HCT116 (cell line): Measurements from ENCODE around the gene WNK1. TPM values are rescaled to one million over a fixed set of nuclear protein-coding genes. Genes with fewer than 3 reads are reported as not detected.

Source experiments
- ATAC-seq: fragments of 200-7000 bp; cut with Tn5 transposase; 2 replicates; pipeline ENCODE4 v1.9.1; 2020; ENCODE audit warnings: mild to moderate bottlenecking, moderate library complexity
- BruUV-seq: library from RNA; stranded (reverse); fragments of 400-500 nt; replicated peaks from 2 replicates; lab custom pipeline; 2021; lab: Mats Ljungman, UMichigan
- CTCF ChIA-PET: fragments of 300-600 bp; sonication (Branson Sonifier 250); formaldehyde crosslinking; loops from one replicate; lab custom pipeline; 2021; ENCODE audit warnings: antibody characterized with exemption; lab: Charles Lee
- POLR2A ChIA-PET: fragments of 300-600, 350-600 bp; sonication (Branson Sonifier 250); formaldehyde crosslinking; loops from one replicate; lab custom pipeline; 2021; ENCODE audit warnings: antibody characterized with exemption; lab: Charles Lee
- RAD21 ChIA-PET, 2 experiments: fragments of 300-600 bp; sonication (Branson Sonifier 250); formaldehyde crosslinking; loops; one replicate each; lab custom pipeline; 2023; ENCODE audit warnings: low total read pairs in 2 of 2; ENCODE audit not compliant: uncharacterized antibody in 2 of 2, unreplicated experiment in 2 of 2, low non-redundant PET in 1 of 2; lab: Charles Lee
- DNase-seq: peaks from one replicate; pipeline ENCODE4 v3.0.0-alpha.2; 2010; ENCODE audit warnings: low read depth, low spot score
- H2AFZ ChIP-seq: fragments of 200-600 bp; shearing (Covaris generic), sonication (generic); 2 replicates; pipeline ENCODE4 v1.6.1; 2017; ENCODE audit warnings: low read depth, mixed run types, mixed read lengths, antibody characterized with exemption, low read length; ENCODE audit not compliant: poor library complexity, severe bottlenecking
- H3K27ac ChIP-seq: 2 replicates; pipeline ENCODE4 v1.5.1; 2012; ENCODE audit warnings: low read depth, low read length
- H3K27me3 ChIP-seq: fragments of 200-600 bp; sonication (generic); 2 replicates; pipeline ENCODE4 v1.6.1; 2016; ENCODE audit warnings: mixed run types, low read length, mixed read lengths; ENCODE audit not compliant: insufficient read depth
- H3K36me3 ChIP-seq, 2 experiments: fragments of 200-500 bp in 1 of 2; fragments of 200-600 bp in 1 of 2; sonication (Bioruptor generic) in 1 of 2; sonication (generic) in 1 of 2; 2 replicates each; pipeline versions ENCODE4 v1.5.1 to v1.6.1; 2014 to 2016; ENCODE audit warnings: low read length in 2 of 2, inconsistent platforms in 1 of 2, mixed read lengths in 1 of 2, mixed run types in 1 of 2; ENCODE audit not compliant: insufficient read depth in 2 of 2, control insufficient read depth in 1 of 2
- H3K4me1 ChIP-seq, 2 experiments: fragments of 200-600 bp in 1 of 2; sonication (generic) in 1 of 2; 2 replicates each; pipeline versions ENCODE4 v1.5.1 to v1.6.1; 2012 to 2017; ENCODE audit warnings: low read length in 2 of 2, inconsistent platforms in 1 of 2, mild to moderate bottlenecking in 1 of 2, mixed read lengths in 1 of 2, mixed run types in 1 of 2, moderate library complexity in 1 of 2; ENCODE audit not compliant: insufficient read depth in 2 of 2, control insufficient read depth in 1 of 2
- H3K4me2 ChIP-seq: fragments of 200-600 bp; sonication (generic); 2 replicates; pipeline ENCODE4 v1.6.1; 2017; ENCODE audit warnings: mixed run types, low read length, mixed read lengths
- H3K4me3 ChIP-seq, 2 experiments: fragments of 200-600 bp in 1 of 2; sonication (generic) in 1 of 2; replicated peaks in 1 of 2; 2 replicates each; pipeline ENCODE4 v1.5.1; 2011 to 2016; ENCODE audit warnings: low read length in 2 of 2, control low read depth in 1 of 2, low read depth in 1 of 2, mild to moderate bottlenecking in 1 of 2, mixed read lengths in 1 of 2, mixed run types in 1 of 2
- H3K79me2 ChIP-seq: fragments of 200-600 bp; sonication (generic); 2 replicates; pipeline ENCODE4 v1.6.1; 2017; ENCODE audit warnings: mild to moderate bottlenecking, mixed run types, low read length, moderate library complexity, mixed read lengths; ENCODE audit not compliant: insufficient read depth
- H3K9ac ChIP-seq: fragments of 200-600 bp; sonication (generic); 2 replicates; pipeline ENCODE4 v1.6.1; 2016; ENCODE audit warnings: low read length, mixed read lengths
- H3K9me2 ChIP-seq: fragments of 200-600 bp; sonication (generic), shearing (Covaris generic); 2 replicates; pipeline ENCODE4 v1.6.1; 2017; ENCODE audit warnings: mixed run types, mild to moderate bottlenecking, moderate library complexity; ENCODE audit not compliant: insufficient read depth
- H3K9me3 ChIP-seq, 2 experiments: fragments of 200-500 bp in 1 of 2; fragments of 200-600 bp in 1 of 2; sonication (Bioruptor generic) in 1 of 2; sonication (generic) in 1 of 2; 2 replicates each; pipeline ENCODE4 v1.6.1; 2014 to 2017; ENCODE audit warnings: low read length in 2 of 2, mixed read lengths in 2 of 2, inconsistent platforms in 1 of 2, low read depth in 1 of 2, mild to moderate bottlenecking in 1 of 2, mixed run types in 1 of 2, moderate library complexity in 1 of 2; ENCODE audit not compliant: control insufficient read depth in 1 of 2, insufficient read depth in 1 of 2
- H4K20me1 ChIP-seq: fragments of 200-600 bp; sonication (generic), shearing (Covaris generic); 2 replicates; pipeline ENCODE4 v1.6.1; 2017; ENCODE audit warnings: mixed run types, mild to moderate bottlenecking, moderate library complexity; ENCODE audit not compliant: insufficient read depth
- ATF3 ChIP-seq: IDR thresholded peaks from 2 replicates; pipeline ENCODE4 v1.6.1; 2012
- CBX3 ChIP-seq: IDR thresholded peaks from 2 replicates; pipeline ENCODE4 v1.6.1; 2012; ENCODE audit warnings: low read depth
- CEBPB ChIP-seq: IDR thresholded peaks from 2 replicates; pipeline ENCODE4 v1.6.1; 2012; ENCODE audit warnings: low read depth
- CTCF ChIP-seq, 3 experiments: fragments of 200-600 bp in 1 of 3; sonication (generic) in 1 of 3; IDR thresholded peaks in 2 of 3; conservative IDR thresholded peaks in 1 of 3; 2 replicates each; pipeline ENCODE4 v1.5.1; 2012 to 2017; ENCODE audit warnings: low read depth in 2 of 3, low read length in 2 of 3, antibody characterized with exemption in 1 of 3, borderline replicate concordance in 1 of 3, control low read depth in 1 of 3, mild to moderate bottlenecking in 1 of 3, mixed read lengths in 1 of 3, mixed run types in 1 of 3, moderate library complexity in 1 of 3; ENCODE audit not compliant: insufficient read depth in 1 of 3
- EGR1 ChIP-seq: IDR thresholded peaks from 2 replicates; pipeline ENCODE4 v1.6.1; 2012; ENCODE audit warnings: low read depth
- ELF1 ChIP-seq: IDR thresholded peaks from 2 replicates; pipeline ENCODE4 v1.6.1; 2012; ENCODE audit warnings: low read depth, borderline replicate concordance
- EZH2 ChIP-seq: fragments of 200-600 bp; sonication (generic); IDR thresholded peaks from 2 replicates; pipeline ENCODE4 v1.6.1; 2017; ENCODE audit warnings: antibody characterized with exemption, mixed run types
- FOSL1 ChIP-seq: IDR thresholded peaks from 2 replicates; pipeline ENCODE4 v1.6.1; 2012; ENCODE audit warnings: low read depth
- JUND ChIP-seq: IDR thresholded peaks from 2 replicates; pipeline ENCODE4 v1.6.1; 2012
- POLR2A ChIP-seq: IDR thresholded peaks from 2 replicates; pipeline ENCODE4 v1.7.0; 2011; ENCODE audit warnings: borderline replicate concordance; ENCODE audit not compliant: insufficient read depth, insufficient read length; ENCODE audit errors: extremely low read depth
- POLR2AphosphoS5 ChIP-seq: IDR thresholded peaks from 2 replicates; pipeline ENCODE4 v1.6.1; 2011; ENCODE audit warnings: mild to moderate bottlenecking, low read depth, low read length, moderate library complexity
- RAD21 ChIP-seq: IDR thresholded peaks from 2 replicates; pipeline ENCODE4 v1.6.1; 2012; ENCODE audit warnings: low read depth, mild to moderate bottlenecking
- SIN3A ChIP-seq: IDR thresholded peaks from 2 replicates; pipeline ENCODE4 v1.6.1; 2012; ENCODE audit warnings: low read depth
- SP1 ChIP-seq: IDR thresholded peaks from 2 replicates; pipeline ENCODE4 v1.6.1; 2012; ENCODE audit warnings: low read depth
- SRF ChIP-seq: IDR thresholded peaks from 2 replicates; pipeline ENCODE4 v1.6.1; 2012; ENCODE audit warnings: low read depth
- YY1 ChIP-seq: IDR thresholded peaks from 2 replicates; pipeline ENCODE4 v1.6.1; 2011; ENCODE audit warnings: low read length, low read depth, moderate library complexity, mild to moderate bottlenecking; ENCODE audit not compliant: insufficient replicate concordance; ENCODE audit errors: extremely low read depth
- ZBTB33 ChIP-seq: IDR thresholded peaks from 2 replicates; pipeline ENCODE4 v1.6.1; 2011; ENCODE audit warnings: mild to moderate bottlenecking, low read length, moderate library complexity; ENCODE audit not compliant: insufficient replicate concordance; ENCODE audit errors: extremely low read depth
- ZFX ChIP-seq: fragments of 450-650 bp; IDR thresholded peaks from 2 replicates; pipeline ENCODE4 v1.6.1; 2017
- ZNF274 ChIP-seq: fragments of 200-500 bp; sonication (Bioruptor generic); IDR thresholded peaks from 2 replicates; pipeline ENCODE4 v1.6.1; 2014; ENCODE audit warnings: mild to moderate bottlenecking, low read depth, low read length, inconsistent platforms
- intact Hi-C: fragments of 100-400 bp; cut with micrococcal nuclease; formaldehyde crosslinking; loops from 2 replicates; pipeline ENCODE4 v1.10.0; 2022
- total RNA-seq: library from RNA; stranded (reverse); gene quantifications from one replicate; pipeline ENCODE4 v1.2.1, GENCODE V29; 2021; ENCODE audit not compliant: unreplicated experiment

Gene WNK1
- total RNA-seq, 1 experiment from 2014 or later: 81.0 TPM

GRCh38 chr12:915090-915489 lies 162.7 kb downstream of the WNK1 start (continued):
- TF ChIP-seq CTCF (IDR thresholded peaks at IDR 0.05 in 2 of 3, conservative IDR thresholded peaks at IDR 0.05 in 1 of 3; ENCODE audit: borderline replicate concordance in 1 of 3, insufficient read depth in 1 of 3, low read depth in 2 of 3, low read length in 2 of 3) (no peak), FOSL1 (no peak), ZBTB33 (no peak), ATF3 (no peak), JUND (no peak), ZFX (no peak), SIN3A (no peak)

- BruUV-seq: no TSS peak
- ChIA-PET RAD21 (no interaction called here), POLR2A (no interaction called here), CTCF (no interaction called here)
- H3K4me3 ChIP-seq: no peak overlapping the region
- peaks cover 38 to 46% of the 10 kb centered on the region in 2 experiments for H3K36me3 ChIP-seq
- H4K20me1 ChIP-seq: no peaks in the 10 kb centered on the region
- no peaks in the 10 kb centered on the region for H3K9me3 ChIP-seq
- ATAC-seq: no peak
- no peak overlapping the region for H3K9ac ChIP-seq
- H3K4me2 ChIP-seq: no peak overlapping the region
- no peaks in the 10 kb centered on the region for H3K9me2 ChIP-seq
- no peak overlapping the region for H3K27ac ChIP-seq
- H3K27me3 ChIP-seq: no peaks in the 10 kb centered on the region
- intact Hi-C loops: no loop called here
- DNase-seq: no peak
- H3K79me2 ChIP-seq: no peaks in the 10 kb centered on the region
- H2AFZ ChIP-seq: no peak overlapping the region
- no peaks in the 10 kb centered on the region for H3K4me1 ChIP-seq
- TF ChIP-seq SIN3A (no peak), ZNF274 (no peak), POLR2AphosphoS5 (no peak), RAD21 (no peak), CEBPB (no peak), SRF (no peak), EZH2 (no peak), SP1 (no peak), ELF1 (no peak), JUND (no peak), EGR1 (no peak), ATF3 (no peak), CBX3 (no peak), POLR2A (no peak), YY1 (no peak), FOSL1 (no peak), ZBTB33 (no peak)
These were observed 163.9 kb downstream of the WNK1 start for GRCh38 chr12:916240-916639.
